Prostate gland (tissue), 2 donors: ENCODE measurements around the gene SYNGR4.

Source experiments
- POLR2A ChIP-seq: fragments of 450-650 bp; IDR thresholded peaks from one replicate; pipeline ENCODE4 v1.6.1; 2016; ENCODE audit warnings: antibody characterized with exemption, mild to moderate bottlenecking
- TF ChIP-seq, protein P1 (sequence below), 4 experiments: fragments of 200-600 bp in 2 of 4; fragments of 450-650 bp in 2 of 4; sonication (generic) in 2 of 4; IDR thresholded peaks; 1 replicate in 3 of 4; 2 replicates in 1 of 4; pipeline ENCODE4 v1.5.1; 2016 to 2019; ENCODE audit warnings: antibody characterized with exemption in 4 of 4, mild to moderate bottlenecking in 2 of 4, moderate library complexity in 2 of 4

DNA sequence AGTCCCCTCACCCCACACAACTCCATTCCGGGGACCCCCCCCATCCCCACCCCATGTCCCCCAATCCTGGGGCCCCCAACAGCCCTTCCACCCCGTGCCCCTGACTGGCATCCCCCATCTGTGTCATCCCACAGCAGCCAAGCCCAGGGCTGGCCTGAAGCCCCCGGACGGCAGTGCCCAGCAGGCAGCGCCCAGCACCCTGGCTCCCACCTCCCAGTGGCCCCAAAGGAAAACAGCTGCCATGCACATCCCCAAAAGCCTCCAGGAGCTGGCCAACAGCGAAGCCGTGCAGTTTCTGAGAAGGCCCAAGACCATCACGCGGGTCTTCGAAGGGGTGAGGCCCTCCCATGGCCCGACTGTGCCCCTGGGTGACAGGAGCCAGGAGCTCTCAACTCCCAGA is 1.4 kb downstream of the SYNGR4 start:
- TF ChIP-seq, protein P1, sequence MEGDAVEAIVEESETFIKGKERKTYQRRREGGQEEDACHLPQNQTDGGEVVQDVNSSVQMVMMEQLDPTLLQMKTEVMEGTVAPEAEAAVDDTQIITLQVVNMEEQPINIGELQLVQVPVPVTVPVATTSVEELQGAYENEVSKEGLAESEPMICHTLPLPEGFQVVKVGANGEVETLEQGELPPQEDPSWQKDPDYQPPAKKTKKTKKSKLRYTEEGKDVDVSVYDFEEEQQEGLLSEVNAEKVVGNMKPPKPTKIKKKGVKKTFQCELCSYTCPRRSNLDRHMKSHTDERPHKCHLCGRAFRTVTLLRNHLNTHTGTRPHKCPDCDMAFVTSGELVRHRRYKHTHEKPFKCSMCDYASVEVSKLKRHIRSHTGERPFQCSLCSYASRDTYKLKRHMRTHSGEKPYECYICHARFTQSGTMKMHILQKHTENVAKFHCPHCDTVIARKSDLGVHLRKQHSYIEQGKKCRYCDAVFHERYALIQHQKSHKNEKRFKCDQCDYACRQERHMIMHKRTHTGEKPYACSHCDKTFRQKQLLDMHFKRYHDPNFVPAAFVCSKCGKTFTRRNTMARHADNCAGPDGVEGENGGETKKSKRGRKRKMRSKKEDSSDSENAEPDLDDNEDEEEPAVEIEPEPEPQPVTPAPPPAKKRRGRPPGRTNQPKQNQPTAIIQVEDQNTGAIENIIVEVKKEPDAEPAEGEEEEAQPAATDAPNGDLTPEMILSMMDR (IDR thresholded peaks at IDR 0.05), result no peak
- no peak for TF ChIP-seq POLR2A
